Testis (tissue), 3 donors: ENCODE measurements around the gene MRPL24. TPM values are rescaled to one million over a fixed set of nuclear protein-coding genes. Genes with fewer than 3 reads are reported as not detected.

Experiments
- DNase-seq: peaks from one replicate; pipeline ENCODE4 v3.0.0-alpha.2; 2019
- H3K27ac ChIP-seq, 2 donors: fragments of 200-600 bp; sonication (generic); one replicate each; pipeline ENCODE4 v1.5.1; 2019
- H3K27me3 ChIP-seq: fragments of 200-600 bp; sonication (generic); one replicate; pipeline ENCODE4 v1.5.1; 2019
- H3K36me3 ChIP-seq: fragments of 200-600 bp; sonication (generic); one replicate; pipeline ENCODE4 v1.5.1; 2017; ENCODE audit warnings: low read depth; ENCODE audit errors: missing control alignments
- H3K4me1 ChIP-seq: fragments of 200-600 bp; sonication (generic); one replicate; pipeline ENCODE4 v1.5.1; 2019
- H3K4me3 ChIP-seq, 2 donors: fragments of 200-600 bp; sonication (generic); one replicate each; pipeline ENCODE4 v1.5.1; 2017 to 2019
- H3K9me3 ChIP-seq: fragments of 200-600 bp; sonication (generic); one replicate; pipeline ENCODE4 v1.5.1; 2017
- POLR2A ChIP-seq: fragments of 450-650 bp; IDR thresholded peaks from one replicate; pipeline ENCODE4 v1.6.1; 2017; ENCODE audit warnings: antibody characterized with exemption, mild to moderate bottlenecking, moderate library complexity
- WGBS, 2 donors: methylation state at CpG; one replicate each; pipeline ENCODE4 v1.1.5; 2018; 5-methylcytosine and 5-hydroxymethylcytosine counted together
- intact Hi-C: fragments of 100-400 bp; cut with DNase I; formaldehyde crosslinking; loops from one replicate; pipeline ENCODE4 v1.15.1; 2023; ENCODE audit warnings: low total_unique reads
- polyA plus RNA-seq: library from polyadenylated mRNA; stranded (reverse); fragments of 350-450 nt; fragmentation: Illumina TruSeq; extraction: RNeasy Lipid Tissue Mini Kit (QIAGEN cat#74804); gene quantifications from one replicate; pipeline ENCODE4 v1.2.3, GENCODE V29; 2014; ENCODE audit warnings: low read depth, low replicate concordance; ENCODE audit not compliant: insufficient read depth
- total RNA-seq, 2 donors: library from RNA; depleted of rRNA; stranded (reverse); fragments of >200 nt; gene quantifications; one replicate each; pipeline ENCODE4 v1.2.3, GENCODE V29; 2016
- TF ChIP-seq, protein P1 (sequence below), 3 experiments: fragments of 450-650 bp in 2 of 3; fragments of 200-600 bp in 1 of 3; sonication (generic) in 1 of 3; IDR thresholded peaks; one replicate each; pipeline ENCODE4 v1.5.1; 2016 to 2019; ENCODE audit warnings: antibody characterized with exemption in 3 of 3, mild to moderate bottlenecking in 2 of 3, moderate library complexity in 1 of 3

Gene MRPL24
- total and polyA plus RNA-seq, 3 donors from 2014 or later = 36.6 to 101 (median 51.7) TPM

DNA sequence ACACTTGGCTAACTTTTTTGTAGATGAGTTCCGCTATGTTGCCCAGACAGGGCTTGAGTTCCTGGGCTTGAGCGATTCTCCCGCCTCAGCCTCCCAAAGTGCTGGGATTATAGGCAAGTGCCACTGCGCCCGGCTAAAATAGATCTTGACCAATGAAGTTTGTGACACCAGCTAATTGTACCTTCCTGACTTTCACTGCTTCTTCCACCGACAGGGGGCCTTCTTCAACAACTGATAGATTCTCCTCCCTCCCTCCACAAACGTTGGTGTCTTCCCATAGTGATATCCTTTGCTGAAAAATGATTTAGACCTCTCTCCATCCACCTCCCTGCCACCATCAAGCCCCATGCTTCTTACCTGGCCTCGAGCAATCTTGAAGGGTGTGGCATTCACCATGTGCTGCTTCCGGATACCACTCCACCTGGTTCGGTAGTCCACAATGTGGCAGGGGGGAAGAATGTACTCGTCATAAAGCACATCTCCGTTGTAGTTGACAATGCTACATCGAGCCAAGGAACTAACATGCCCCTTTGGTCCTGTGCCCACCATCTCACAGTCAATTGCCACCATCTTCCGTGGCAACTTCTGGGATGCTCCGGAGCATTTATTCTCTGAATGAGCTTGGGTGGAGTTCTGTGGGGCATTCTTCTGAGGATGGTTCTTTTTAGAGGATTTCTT is 14.2 kb downstream of the MRPL24 start:
- Histone ChIP-seq H3K4me1 (peaks cover 44% of the 10 kb centered on the region), H3K36me3 (no peaks in the 10 kb centered on the region), H3K4me3 (no peak overlapping the region), H3K27ac (peak overlapping the region in 1 of 2 donors; percentile 19), H3K9me3 (no peaks in the 10 kb centered on the region), H3K27me3 (no peaks in the 10 kb centered on the region)
- 48 to 59% methylated on average over 15 of the region's 15 CpGs for WGBS, 2 donors
- intact Hi-C loops = no loop called here
- peak; percentile 75 for DNase-seq
- no peak for TF ChIP-seq POLR2A
- TF ChIP-seq, protein P1, sequence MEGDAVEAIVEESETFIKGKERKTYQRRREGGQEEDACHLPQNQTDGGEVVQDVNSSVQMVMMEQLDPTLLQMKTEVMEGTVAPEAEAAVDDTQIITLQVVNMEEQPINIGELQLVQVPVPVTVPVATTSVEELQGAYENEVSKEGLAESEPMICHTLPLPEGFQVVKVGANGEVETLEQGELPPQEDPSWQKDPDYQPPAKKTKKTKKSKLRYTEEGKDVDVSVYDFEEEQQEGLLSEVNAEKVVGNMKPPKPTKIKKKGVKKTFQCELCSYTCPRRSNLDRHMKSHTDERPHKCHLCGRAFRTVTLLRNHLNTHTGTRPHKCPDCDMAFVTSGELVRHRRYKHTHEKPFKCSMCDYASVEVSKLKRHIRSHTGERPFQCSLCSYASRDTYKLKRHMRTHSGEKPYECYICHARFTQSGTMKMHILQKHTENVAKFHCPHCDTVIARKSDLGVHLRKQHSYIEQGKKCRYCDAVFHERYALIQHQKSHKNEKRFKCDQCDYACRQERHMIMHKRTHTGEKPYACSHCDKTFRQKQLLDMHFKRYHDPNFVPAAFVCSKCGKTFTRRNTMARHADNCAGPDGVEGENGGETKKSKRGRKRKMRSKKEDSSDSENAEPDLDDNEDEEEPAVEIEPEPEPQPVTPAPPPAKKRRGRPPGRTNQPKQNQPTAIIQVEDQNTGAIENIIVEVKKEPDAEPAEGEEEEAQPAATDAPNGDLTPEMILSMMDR (IDR thresholded peaks at IDR 0.05) = peak; percentile 18 to 54 (median 41)

DNA sequence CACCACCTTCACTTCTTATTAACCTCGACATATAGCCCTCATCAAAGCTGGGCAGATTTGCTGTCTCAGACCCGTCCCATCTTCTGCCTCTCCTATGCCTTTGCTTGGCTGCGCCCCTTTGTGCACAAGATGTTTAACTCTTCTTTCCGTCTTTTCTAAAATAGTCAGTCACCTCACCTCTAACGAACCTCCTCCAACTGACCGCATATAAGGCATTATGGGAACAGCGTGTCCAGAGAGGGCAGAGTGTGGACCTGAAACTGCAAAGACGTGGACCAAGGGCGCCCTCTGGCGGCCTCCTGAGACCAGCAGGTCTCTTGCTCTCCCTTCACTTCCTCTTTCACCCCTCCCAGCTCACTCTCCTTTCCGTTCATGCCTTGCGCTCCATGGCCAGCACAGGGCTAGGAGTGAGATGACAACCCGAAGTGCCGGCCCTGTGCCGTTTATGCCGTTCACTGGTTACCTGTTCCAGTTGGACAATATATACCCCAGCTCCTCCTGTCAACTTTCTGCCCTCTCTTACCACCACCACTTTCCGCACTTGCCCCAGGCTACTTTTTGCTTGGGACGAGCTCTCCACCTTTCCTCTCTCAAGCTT is 15.1 kb downstream of the MRPL24 start:
- DNase-seq = peak; percentile 95

DNA sequence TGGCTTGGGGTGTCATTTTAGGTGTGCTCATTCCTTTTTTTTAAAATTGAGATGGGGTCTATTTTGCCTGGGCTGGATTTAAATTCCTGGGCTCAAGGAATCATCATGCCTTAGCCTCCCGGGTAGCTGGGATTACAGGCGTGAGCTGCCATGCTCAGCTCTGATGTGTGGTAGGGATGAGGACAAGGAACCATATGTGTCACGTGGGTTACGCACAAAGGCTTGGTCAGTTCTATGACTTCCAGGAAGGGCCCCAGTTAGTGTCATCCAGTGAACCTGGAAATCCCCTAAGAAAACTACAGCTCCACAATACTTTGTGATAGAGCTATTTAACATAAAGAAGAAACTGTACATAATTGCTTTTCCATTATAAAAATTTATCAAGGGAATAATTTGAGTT is 19.4 kb downstream of the MRPL24 start:
- no peak for DNase-seq
- intact Hi-C loops = no loop called here

More for the DNA sequence above, 15.1 kb downstream of the MRPL24 start:
- intact Hi-C loops = no loop called here
- peak overlapping the region in 1 of 2 donors; percentile 14 for H3K4me3 ChIP-seq
- peaks cover 44% of the 10 kb centered on the region for H3K4me1 ChIP-seq
- H3K9me3 ChIP-seq = no peaks in the 10 kb centered on the region
- no peaks in the 10 kb centered on the region for H3K36me3 ChIP-seq
- 4 to 12% methylated on average over 18 of the region's 18 CpGs for WGBS, 2 donors
- no peaks in the 10 kb centered on the region for H3K27me3 ChIP-seq
- TF ChIP-seq POLR2A = no peak
- TF ChIP-seq, protein P1 (IDR thresholded peaks at IDR 0.05) = peak; percentile 90 to 93 (median 93)
- H3K27ac ChIP-seq = peak overlapping the region in 1 of 2 donors; percentile 19

DNA sequence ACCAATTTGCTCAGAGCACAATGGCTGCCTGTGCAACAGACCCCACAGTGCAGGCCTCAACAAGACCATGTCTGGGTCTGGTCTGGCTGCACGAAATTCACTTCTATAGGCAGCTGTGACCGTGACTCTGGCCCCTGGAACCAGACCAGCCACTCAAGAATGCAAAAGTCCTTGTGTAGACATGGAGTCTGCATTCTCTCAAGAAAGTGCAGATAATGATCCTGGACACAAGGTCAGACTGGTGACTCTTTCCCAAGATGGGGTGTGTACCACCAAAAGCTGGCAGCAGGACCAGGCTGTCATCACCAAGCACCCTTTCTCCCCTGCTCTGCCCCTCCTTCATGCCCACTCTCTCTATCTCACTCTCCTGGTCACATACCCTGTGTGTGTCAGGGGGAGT is 19.8 kb downstream of the MRPL24 start:
- Histone ChIP-seq H3K27me3 (no peaks in the 10 kb centered on the region), H3K4me3 (no peak overlapping the region), H3K36me3 (no peaks in the 10 kb centered on the region), H3K4me1 (peaks cover 20% of the 10 kb centered on the region), H3K27ac (no peak overlapping the region), H3K9me3 (no peaks in the 10 kb centered on the region)
- no peak for TF ChIP-seq POLR2A
- TF ChIP-seq, protein P1 (IDR thresholded peaks at IDR 0.05) = no peak
- intact Hi-C loops = no loop called here
- no peak for DNase-seq
- WGBS, 2 donors = 38 to 80% methylated on average over 1 to 2 of the region's 2 CpGs

More for the DNA sequence above, 19.4 kb downstream of the MRPL24 start:
- TF ChIP-seq, protein P1 (IDR thresholded peaks at IDR 0.05) = no peak
- no peak for TF ChIP-seq POLR2A
- no peak overlapping the region for H3K27ac ChIP-seq
- no peaks in the 10 kb centered on the region for H3K36me3 ChIP-seq
- H3K4me3 ChIP-seq = no peak overlapping the region
- no peaks in the 10 kb centered on the region for H3K9me3 ChIP-seq
- WGBS, 2 donors = 79 to 86% methylated on average over 4 of the region's 4 CpGs
- H3K4me1 ChIP-seq = peaks cover 24% of the 10 kb centered on the region
- H3K27me3 ChIP-seq = no peaks in the 10 kb centered on the region
